DND-41 (cell line): ENCODE results near the gene DOC2B.
"Not testable (repeated sequence)": the region's sequence is repeated elsewhere in the genome, so short reads cannot be mapped to it uniquely, and the experiment has no call there.

Experiments used
- ATAC-seq: fragments of 200-7000 bp; cut with Tn5 transposase; 3 replicates; pipeline ENCODE4 v1.9.1; 2021; ENCODE audit warnings: low read depth; ENCODE audit not compliant: insufficient read depth
- DNase-seq: peaks from one replicate; pipeline ENCODE4 v3.0.0-alpha.2; 2020
- H2AFZ ChIP-seq: 2 replicates; pipeline ENCODE4 v1.6.0; 2012; ENCODE audit warnings: low read depth, low read length
- H3K27ac ChIP-seq: 2 replicates; pipeline ENCODE4 v1.5.1; 2012; ENCODE audit warnings: low read length, inconsistent platforms
- H3K27me3 ChIP-seq: fragments of 200-600 bp; sonication (generic); 2 replicates; pipeline ENCODE4 v1.6.0; 2012; ENCODE audit warnings: low read length, mild to moderate bottlenecking, inconsistent platforms; ENCODE audit not compliant: insufficient read depth, poor library complexity
- H3K36me3 ChIP-seq: 2 replicates; pipeline ENCODE4 v1.5.1; 2012; ENCODE audit warnings: low read length, inconsistent platforms; ENCODE audit not compliant: insufficient read depth
- H3K4me1 ChIP-seq: 2 replicates; pipeline ENCODE4 v1.5.1; 2012; ENCODE audit warnings: mild to moderate bottlenecking, low read length; ENCODE audit not compliant: insufficient read depth
- H3K4me2 ChIP-seq: 2 replicates; pipeline ENCODE4 v1.6.0; 2012; ENCODE audit warnings: mild to moderate bottlenecking, moderate library complexity, low read length, inconsistent platforms; ENCODE audit not compliant: insufficient read depth
- H3K4me3 ChIP-seq, 2 experiments: fragments of 200-600 bp in 1 of 2; shearing (Covaris generic) in 1 of 2; 2 replicates each; pipeline ENCODE4 v1.5.1; 2012 to 2016; ENCODE audit warnings: inconsistent platforms in 2 of 2, low read length in 2 of 2, mild to moderate bottlenecking in 2 of 2, low read depth in 1 of 2, moderate library complexity in 1 of 2
- H3K79me2 ChIP-seq: 2 replicates; pipeline ENCODE4 v1.6.0; 2012; ENCODE audit warnings: low read length, inconsistent platforms; ENCODE audit not compliant: insufficient read depth
- H3K9ac ChIP-seq: 2 replicates; pipeline ENCODE4 v1.6.0; 2012; ENCODE audit warnings: low read depth, mild to moderate bottlenecking, inconsistent platforms, low read length, moderate library complexity
- H3K9me3 ChIP-seq: 2 replicates; pipeline ENCODE4 v1.5.1; 2012; ENCODE audit warnings: low read length, moderate library complexity, mild to moderate bottlenecking, inconsistent platforms; ENCODE audit not compliant: insufficient read depth, severe bottlenecking
- H4K20me1 ChIP-seq: 2 replicates; pipeline ENCODE4 v1.6.0; 2012; ENCODE audit warnings: low read length; ENCODE audit not compliant: insufficient read depth
- CTCF ChIP-seq: IDR thresholded peaks from 2 replicates; pipeline ENCODE4 v1.5.1; 2012; ENCODE audit warnings: borderline replicate concordance, low read length, moderate library complexity, mild to moderate bottlenecking; ENCODE audit not compliant: poor library complexity, severe bottlenecking; ENCODE audit errors: extremely low read depth
- EZH2 ChIP-seq: IDR thresholded peaks from 3 replicates; pipeline ENCODE4 v1.6.1; 2012; ENCODE audit warnings: borderline replicate concordance, low read depth, mild to moderate bottlenecking, moderate library complexity, low read length, inconsistent platforms; ENCODE audit not compliant: severe bottlenecking

The DOC2B gene

DNA sequence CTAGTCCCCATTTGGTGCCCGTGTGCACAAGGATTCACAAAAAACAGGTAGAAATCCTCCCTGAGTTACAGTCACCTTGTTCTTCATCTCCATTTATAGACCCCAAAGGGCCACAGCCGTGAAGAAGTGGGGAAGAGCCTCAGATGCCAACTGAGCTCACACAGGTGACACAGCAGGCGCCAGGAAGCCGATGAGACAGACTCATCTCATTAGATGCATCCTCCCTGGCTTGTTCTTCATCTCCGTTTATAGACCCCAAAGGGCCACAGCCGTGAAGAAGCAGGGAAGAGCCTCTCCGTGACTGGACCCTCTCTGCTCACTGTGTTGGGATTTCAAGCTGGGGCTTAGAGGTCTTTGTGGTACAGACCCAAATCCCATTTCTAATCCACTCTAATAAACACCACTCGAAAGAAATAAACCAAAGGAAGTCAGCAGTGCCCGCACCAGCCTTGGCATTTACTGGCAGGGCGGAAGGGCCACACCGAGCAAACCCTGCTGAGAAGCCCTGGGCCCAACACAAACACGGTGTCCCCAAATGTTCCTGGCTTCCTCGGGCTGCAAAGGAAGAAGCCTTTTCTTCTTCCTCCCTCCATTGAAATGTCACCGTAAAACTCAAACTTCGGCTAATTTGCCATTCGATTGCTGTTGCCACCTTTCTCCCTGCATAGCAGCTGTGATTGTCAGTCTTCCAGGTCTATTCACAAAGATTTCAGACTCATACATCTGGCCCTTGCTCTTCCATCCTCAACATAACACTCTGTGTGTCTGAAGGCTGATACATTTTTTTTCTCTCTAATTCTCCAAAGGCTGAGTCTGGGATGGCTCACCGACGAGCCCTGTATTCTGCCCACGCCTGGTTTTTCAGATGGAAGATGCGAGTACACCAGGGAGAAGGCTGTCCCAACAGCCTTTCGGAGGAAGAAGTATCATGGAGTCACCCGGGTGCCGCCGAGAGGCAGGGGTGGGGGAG, 44.9 kb upstream of the DOC2B start:
- Histone ChIP-seq H3K27ac (no peak overlapping the region), H3K79me2 (no peaks in the 10 kb centered on the region), H4K20me1 (peaks cover 5% of the 10 kb centered on the region), H3K9me3 (no peaks in the 10 kb centered on the region), H3K27me3 (no peaks in the 10 kb centered on the region), H3K4me3 (no peak overlapping the region), H2AFZ (no peak overlapping the region), H3K36me3 (no peaks in the 10 kb centered on the region), H3K4me2 (no peak overlapping the region), H3K4me1 (no peaks in the 10 kb centered on the region), H3K9ac (no peak overlapping the region)
- no peak for ATAC-seq
- DNase-seq = no peak
- TF ChIP-seq CTCF (no peak), EZH2 (no peak)

DNA sequence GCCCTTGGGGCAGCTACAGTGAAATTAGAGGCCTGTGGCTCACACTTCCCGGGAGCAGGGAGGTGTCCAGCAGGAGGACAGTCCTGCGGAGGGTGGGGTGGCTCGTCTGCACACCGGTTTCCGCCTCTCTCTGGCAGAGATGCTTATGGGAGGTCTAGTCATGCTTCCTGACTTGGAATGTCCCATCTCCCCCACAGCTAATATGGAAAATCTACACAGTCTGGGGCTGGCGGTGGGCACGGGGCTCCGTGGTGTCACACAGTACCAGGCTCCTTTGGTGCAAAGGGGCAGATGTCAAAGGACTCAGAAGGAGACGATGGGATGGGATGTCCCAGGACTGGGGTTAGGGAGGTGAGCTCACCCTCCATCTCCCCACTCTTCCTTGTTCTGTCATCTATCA, 44.1 kb upstream of the DOC2B start:
- no peak for ATAC-seq
- Histone ChIP-seq H3K27ac (no peak overlapping the region), H3K4me1 (no peaks in the 10 kb centered on the region)

GRCh38 chr17:224576-224975, 43.1 kb upstream of the DOC2B start:
- H3K27ac ChIP-seq, H3K4me1 ChIP-seq, H3K36me3 ChIP-seq, H3K9ac ChIP-seq, ATAC-seq, DNase-seq, H2AFZ ChIP-seq, H3K4me2 ChIP-seq, H3K9me3 ChIP-seq, H3K27me3 ChIP-seq, H3K79me2 ChIP-seq, H3K4me3 ChIP-seq, H4K20me1 ChIP-seq: not testable (repeated sequence)

More for the DNA sequence above, 44.1 kb upstream of the DOC2B start:
- Histone ChIP-seq H3K4me2 (no peak overlapping the region), H3K9ac (no peak overlapping the region), H3K4me3 (no peak overlapping the region), H2AFZ (no peak overlapping the region), H4K20me1 (peaks cover 4% of the 10 kb centered on the region), H3K79me2 (no peaks in the 10 kb centered on the region), H3K9me3 (no peaks in the 10 kb centered on the region), H3K36me3 (no peaks in the 10 kb centered on the region), H3K27me3 (no peaks in the 10 kb centered on the region)
- TF ChIP-seq CTCF = no peak
- no peak for TF ChIP-seq EZH2
- DNase-seq = no peak

DNA sequence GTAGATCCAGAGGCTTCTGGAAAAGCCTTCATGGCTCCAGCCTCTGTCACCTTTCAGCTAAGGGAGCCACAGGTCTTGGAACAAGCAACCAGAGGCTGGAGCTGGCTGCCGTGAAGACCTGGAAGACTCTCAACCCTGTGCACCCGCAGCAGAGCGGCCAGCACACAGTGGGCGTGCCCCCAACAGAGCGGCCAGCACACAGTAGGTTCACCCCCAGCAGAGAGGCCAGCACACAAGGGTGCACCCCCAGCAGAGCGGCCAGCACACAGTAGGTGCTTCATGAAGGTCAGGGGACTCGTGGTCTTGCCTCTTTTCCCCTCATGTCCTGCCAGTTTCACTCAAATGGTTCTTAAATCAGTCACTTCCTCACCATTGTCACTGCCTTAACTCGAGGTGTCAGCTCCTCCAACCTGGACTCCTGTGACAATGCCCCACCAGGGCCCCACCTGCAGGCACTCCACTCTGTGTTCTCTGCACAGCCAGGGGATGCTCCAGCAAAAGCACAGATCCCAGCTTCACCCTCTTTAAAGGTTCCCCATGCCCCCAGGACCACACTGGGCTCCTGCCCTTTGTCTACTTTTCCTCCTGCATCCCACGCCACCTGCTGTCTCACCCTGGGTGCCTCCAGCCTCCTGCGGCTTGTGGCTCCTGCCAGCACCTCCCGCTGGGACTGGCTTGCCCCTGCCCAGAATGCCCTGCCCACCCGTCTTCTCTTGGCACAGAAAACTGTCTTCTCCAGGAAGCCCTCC, 42.4 kb upstream of the DOC2B start:
- Histone ChIP-seq H3K27ac (no peak overlapping the region), H3K79me2 (no peaks in the 10 kb centered on the region), H4K20me1 (no peaks in the 10 kb centered on the region; the same call in 1 of the 2 replicates), H3K4me2 (no peak overlapping the region), H3K4me1 (no peaks in the 10 kb centered on the region), H3K9ac (no peak overlapping the region), H3K27me3 (no peaks in the 10 kb centered on the region), H3K36me3 (no peaks in the 10 kb centered on the region), H3K9me3 (no peaks in the 10 kb centered on the region), H3K4me3 (no peak overlapping the region), H2AFZ (no peak overlapping the region)
- TF ChIP-seq CTCF (no peak), EZH2 (no peak)
- no peak for ATAC-seq
- no peak for DNase-seq
